H1 (cell line): ENCODE measurements around the gene DCTN2. TPM values are rescaled to one million over a fixed set of nuclear protein-coding genes. Genes with fewer than 3 reads are reported as not detected.

Source experiments
- CTCF ChIA-PET: fragments of 300-600 bp; sonication (Branson Sonifier 250); formaldehyde crosslinking; loops from one replicate; lab custom pipeline; 2021; ENCODE audit not compliant: partially characterized antibody; lab: Charles Lee
- POLR2A ChIA-PET: fragments of 300-600 bp; sonication (Branson Sonifier 250); formaldehyde crosslinking; loops from one replicate; lab custom pipeline; 2021; ENCODE audit warnings: inconsistent platforms; ENCODE audit not compliant: partially characterized antibody; lab: Charles Lee
- DNase-seq, 2 experiments: peaks; one replicate each; pipeline versions ENCODE4 v3.0.0 to v3.0.0-alpha.2; 2010 to 2022; ENCODE audit warnings: low spot score in 2 of 2, low read depth in 1 of 2, mixed read lengths in 1 of 2
- FAIRE-seq: peaks from 2 replicates; lab custom pipeline; 2011; peaks lifted over from hg19 to GRCh38; lab: Jason Lieb, UNC
- H2AFZ ChIP-seq: 2 replicates; pipeline ENCODE4 v1.8.1; 2012; ENCODE audit warnings: low read length, inconsistent platforms
- H2AK5ac ChIP-seq: 2 replicates; pipeline ENCODE4 v1.6.1; 2013; ENCODE audit warnings: low read depth, low read length
- H2BK120ac ChIP-seq: replicated peaks from 2 replicates; pipeline ENCODE3; 2013; ENCODE audit warnings: low read depth, low read length, inconsistent platforms
- H2BK12ac ChIP-seq: 2 replicates; pipeline ENCODE4 v1.6.1; 2013; ENCODE audit warnings: low read depth, low read length
- H2BK15ac ChIP-seq: 2 replicates; pipeline ENCODE4 v1.6.1; 2013; ENCODE audit warnings: low read length
- H2BK20ac ChIP-seq: 2 replicates; pipeline ENCODE4 v1.6.1; 2013; ENCODE audit warnings: low read length
- H2BK5ac ChIP-seq: 2 replicates; pipeline ENCODE4 v1.6.1; 2013; ENCODE audit warnings: low read depth, low read length
- H3K14ac ChIP-seq: 2 replicates; pipeline ENCODE4 v1.6.1; 2013; ENCODE audit warnings: inconsistent platforms; ENCODE audit not compliant: insufficient read length
- H3K18ac ChIP-seq: 2 replicates; pipeline ENCODE4 v1.6.1; 2013; ENCODE audit warnings: low read length; ENCODE audit errors: extremely low read depth
- H3K23ac ChIP-seq: 2 replicates; pipeline ENCODE4 v1.6.1; 2013; ENCODE audit warnings: inconsistent platforms; ENCODE audit not compliant: insufficient read length
- H3K23me2 ChIP-seq: 2 replicates; pipeline ENCODE4 v1.6.1; 2013; ENCODE audit warnings: low read depth, low read length
- H3K27ac ChIP-seq: 2 replicates; pipeline ENCODE4 v1.6.1; 2011; ENCODE audit warnings: low read depth, low read length, inconsistent platforms
- H3K27me3 ChIP-seq, 4 experiments: replicated peaks in 1 of 4; 1 replicate in 1 of 4; 2 replicates in 3 of 4; pipeline versions ENCODE4 v1.6.1 to v1.8.1; 2011 to 2013; ENCODE audit warnings: low read length in 3 of 4, mild to moderate bottlenecking in 3 of 4, inconsistent platforms in 2 of 4, mixed read lengths in 2 of 4, moderate library complexity in 1 of 4; ENCODE audit not compliant: control insufficient read depth in 3 of 4, insufficient read depth in 3 of 4; ENCODE audit errors: extremely low read depth in 1 of 4
- H3K36me3 ChIP-seq, 4 experiments: 2 replicates each; pipeline versions ENCODE4 v1.6.1 to v1.8.1; 2011 to 2013; ENCODE audit warnings: mild to moderate bottlenecking in 4 of 4, low read length in 3 of 4, moderate library complexity in 2 of 4, control low read depth in 1 of 4, inconsistent platforms in 1 of 4; ENCODE audit not compliant: insufficient read depth in 4 of 4, control insufficient read depth in 2 of 4
- H3K4ac ChIP-seq: replicated peaks from 2 replicates; pipeline ENCODE3; 2013; ENCODE audit warnings: low read length, low read depth, mixed read lengths, inconsistent platforms; ENCODE audit not compliant: insufficient read length
- H3K4me1 ChIP-seq, 4 experiments: replicated peaks in 1 of 4; 1 replicate in 1 of 4; 2 replicates in 3 of 4; pipeline versions ENCODE4 v1.6.1 to v1.8.1; 2011 to 2013; ENCODE audit warnings: low read length in 3 of 4, inconsistent platforms in 2 of 4, mixed read lengths in 1 of 4; ENCODE audit not compliant: insufficient read depth in 4 of 4, control insufficient read depth in 3 of 4
- H3K4me2 ChIP-seq, 2 experiments: 2 replicates each; pipeline versions ENCODE4 v1.6.1 to v1.8.1; 2011 to 2013; ENCODE audit warnings: low read depth in 2 of 2, low read length in 2 of 2, control low read depth in 1 of 2, inconsistent platforms in 1 of 2, mild to moderate bottlenecking in 1 of 2; ENCODE audit not compliant: insufficient read depth in 1 of 2
- H3K4me3 ChIP-seq, 4 experiments: fragments of 200-600, 300-600 bp in 1 of 4; sonication (generic), shearing (Covaris generic), sonication (Bioruptor Twin) in 1 of 4; 2 replicates each; pipeline versions ENCODE4 v1.5.1 to v1.8.1; 2011 to 2016; ENCODE audit warnings: low read length in 4 of 4, low read depth in 3 of 4, control low read depth in 2 of 4, inconsistent platforms in 2 of 4, mild to moderate bottlenecking in 2 of 4, mixed read lengths in 1 of 4, moderate library complexity in 1 of 4; ENCODE audit not compliant: insufficient read depth in 2 of 4; ENCODE audit errors: extremely low read depth in 1 of 4
- H3K56ac ChIP-seq: replicated peaks from 2 replicates; pipeline ENCODE3; 2013; ENCODE audit warnings: low read depth, mild to moderate bottlenecking, mixed read lengths, low read length, inconsistent platforms; ENCODE audit not compliant: insufficient read length
- H3K79me1 ChIP-seq: 2 replicates; pipeline ENCODE4 v1.6.1; 2013; ENCODE audit warnings: low read depth, low read length, control low read depth
- H3K79me2 ChIP-seq, 2 experiments: 2 replicates each; pipeline versions ENCODE4 v1.6.1 to v1.8.1; 2012 to 2013; ENCODE audit warnings: low read length in 2 of 2, mild to moderate bottlenecking in 2 of 2, inconsistent platforms in 1 of 2; ENCODE audit not compliant: insufficient read depth in 2 of 2, control insufficient read depth in 1 of 2
- H3K9ac ChIP-seq, 4 experiments: replicated peaks in 1 of 4; 1 replicate in 1 of 4; 2 replicates in 3 of 4; pipeline versions ENCODE4 v1.6.1 to v1.8.1; 2011 to 2013; ENCODE audit warnings: low read depth in 3 of 4, low read length in 3 of 4, control low read depth in 2 of 4, mild to moderate bottlenecking in 2 of 4, moderate library complexity in 2 of 4, inconsistent platforms in 1 of 4; ENCODE audit errors: extremely low read depth in 1 of 4
- H3K9me3 ChIP-seq, 2 experiments: 2 replicates each; pipeline versions ENCODE4 v1.6.1 to v1.8.1; 2012 to 2013; ENCODE audit warnings: mild to moderate bottlenecking in 2 of 2, moderate library complexity in 2 of 2, control low read depth in 1 of 2, inconsistent platforms in 1 of 2, low read depth in 1 of 2, low read length in 1 of 2, mixed read lengths in 1 of 2; ENCODE audit not compliant: insufficient read depth in 2 of 2
- H4K20me1 ChIP-seq, 2 experiments: replicated peaks in 1 of 2; 2 replicates each; pipeline versions ENCODE3 to v1.8.1; 2011 to 2013; ENCODE audit warnings: inconsistent platforms in 2 of 2, low read length in 2 of 2, mild to moderate bottlenecking in 1 of 2; ENCODE audit not compliant: insufficient read depth in 2 of 2, control insufficient read depth in 1 of 2
- H4K5ac ChIP-seq: 2 replicates; pipeline ENCODE4 v1.6.1; 2013; ENCODE audit warnings: low read length, low read depth, mixed read lengths, inconsistent platforms; ENCODE audit not compliant: insufficient read length
- H4K8ac ChIP-seq: 2 replicates; pipeline ENCODE4 v1.8.0; 2013; ENCODE audit warnings: mild to moderate bottlenecking, moderate library complexity, low read length, inconsistent platforms; ENCODE audit not compliant: insufficient read depth; ENCODE audit errors: extremely low read depth
- H4K91ac ChIP-seq: replicated peaks from 2 replicates; pipeline ENCODE3; 2013; ENCODE audit warnings: low read length, mixed read lengths, inconsistent platforms; ENCODE audit not compliant: insufficient read length
- CEBPB ChIP-seq: IDR thresholded peaks from 2 replicates; pipeline ENCODE4 v1.6.1; 2012; ENCODE audit warnings: low read depth, low read length
- MAFK ChIP-seq: IDR thresholded peaks from 2 replicates; pipeline ENCODE4 v1.6.1; 2012; ENCODE audit warnings: low read depth, mild to moderate bottlenecking, improper control_type of control experiment, low read length
- RAD21 ChIP-seq, 2 experiments: IDR thresholded peaks in 1 of 2; conservative IDR thresholded peaks in 1 of 2; 2 replicates each; pipeline ENCODE4 v1.6.1; 2011; ENCODE audit warnings: low read depth in 2 of 2, low read length in 2 of 2, improper control_type of control experiment in 1 of 2, inconsistent platforms in 1 of 2, mild to moderate bottlenecking in 1 of 2, moderate library complexity in 1 of 2
- WGBS, 2 experiments: shearing (Covaris generic) in 1 of 2; methylation state at CpG; one replicate each; pipeline versions ENCODE4 v1.1.6 to v1.1.7; 2013 to 2015; ENCODE audit warnings: low lambda C conversion rate in 2 of 2, mixed read lengths in 2 of 2, inconsistent platforms in 1 of 2, low coverage in 1 of 2, missing lambda C conversion rate in 1 of 2; ENCODE audit not compliant: insufficient replicate concordance in 2 of 2, insufficient coverage in 1 of 2, insufficient read length in 1 of 2; ENCODE audit errors: extremely low coverage in 1 of 2, missing lambda C conversion rate in 1 of 2; 5-methylcytosine and 5-hydroxymethylcytosine counted together
- polyA plus RNA-seq, 7 experiments: library from polyadenylated mRNA; depleted of rRNA in 3 of 7; stranded (reverse) in 5 of 7; unstranded in 2 of 7; fragments of >200 nt in 5 of 7; fragments of 200-250 nt in 2 of 7; gene quantifications; 1 replicate in 5 of 7; 2 replicates in 1 of 7; 4 replicates in 1 of 7; pipeline versions ENCODE4 v1.2.1 to v1.2.3, GENCODE V29; 2011 to 2013; ENCODE audit warnings: missing spikeins in 2 of 7, mixed read lengths in 2 of 7
- total RNA-seq: library from RNA; stranded (reverse); fragmentation: NEBNext Ultra II Directional; extraction: Animal tissue kit (Norgen Biotek cat#: 25700); gene quantifications from 2 replicates; pipeline ENCODE4 v1.2.1, GENCODE V29; 2021

Gene DCTN2
- total and polyA plus RNA-seq, 2 of the 8 experiments (the other 6 are each of a cell fraction or from before 2014, with no cell fraction given): 90.3 to 91.9 TPM

GRCh38 chr12:57569858-57570257 lies 22.9 kb upstream of the DCTN2 start:
- no peak overlapping the region for H2BK5ac ChIP-seq

More at GRCh38 chr12:57569858-57570257, 22.9 kb upstream of the DCTN2 start:
- Histone ChIP-seq H2AFZ (no peak overlapping the region), H3K4me1 (no peaks in the 10 kb centered on the region), H2BK15ac (no peak overlapping the region), H3K4ac (no peak overlapping the region), H3K79me2 (no peaks in the 10 kb centered on the region), H4K8ac (no peak overlapping the region), H2BK120ac (no peak overlapping the region), H2BK12ac (no peak overlapping the region), H3K4me2 (no peak overlapping the region), H3K9ac (no peak overlapping the region), H3K79me1 (no peaks in the 10 kb centered on the region)
- 87% methylated on average over 18 of the region's 18 CpGs; no CpG with 5 or more reads in 1 of the 2 experiments for WGBS, 2 experiments
- TF ChIP-seq CEBPB (no peak), RAD21 (IDR thresholded peaks at IDR 0.05 in 1 of 2, conservative IDR thresholded peaks at IDR 0.05 in 1 of 2; ENCODE audit: low read depth in 2 of 2, low read length in 2 of 2) (no peak), MAFK (no peak)
- TF ChIP-seq, all 59 proteins: peak for 0
- no peak for DNase-seq
- no peak overlapping the region for H3K27ac ChIP-seq
- no peak overlapping the region for H3K23ac ChIP-seq
- ChIA-PET CTCF (interaction anchor here (0.7 to 6.1 kb wide), 5 partner anchors 14 to 184 kb away, joined by 3 to 62 read pairs (median 3); partner anchors contain the start of gene B4GALNT1), POLR2A (interaction anchor here (0.7 to 1.3 kb wide), 3 partner anchors 21 to 52 kb away, joined by 3 to 4 read pairs (median 3); partner anchors contain the start of gene PIP4K2C)
- H4K20me1 ChIP-seq: no peaks in the 10 kb centered on the region
- no peak overlapping the region for H4K5ac ChIP-seq
- H2AK5ac ChIP-seq: no peak overlapping the region
- FAIRE-seq: no peak
- H3K4me3 ChIP-seq: no peak overlapping the region
- no peaks in the 10 kb centered on the region for H3K23me2 ChIP-seq
- H2BK20ac ChIP-seq: no peak overlapping the region
- no peaks in the 10 kb centered on the region for H3K9me3 ChIP-seq
- H4K91ac ChIP-seq: no peak overlapping the region
- peaks cover 12 to 62% (median 38%) of the 10 kb centered on the region in 4 experiments for H3K36me3 ChIP-seq
- no peak overlapping the region for H3K14ac ChIP-seq
- H3K18ac ChIP-seq: no peak overlapping the region
- no peak overlapping the region for H3K56ac ChIP-seq
- H3K27me3 ChIP-seq: no peaks in the 10 kb centered on the region
